ENCODE results near the gene PSPH.

GRCh38 chr7:56019501-56019900 lies 31.7 kb downstream of the PSPH start:
- no peak for TF ChIP-seq MAX (CRISPR knock-in tag; IDR thresholded peaks at IDR 0.05)
- no peak for TF ChIP-seq CTCF (IDR thresholded peaks at IDR 0.05)
